ENCODE measurements around the gene EXOSC5. TPM values are rescaled to one million over a fixed set of nuclear protein-coding genes. Genes with fewer than 3 reads are reported as not detected.
"Not testable (repeated sequence)": the region's sequence is repeated elsewhere in the genome, so short reads cannot be mapped to it uniquely, and the experiment has no call there.

EXOSC5 gene
- total RNA-seq, 1 donor from 2014 or later = 15.4 TPM

DNA sequence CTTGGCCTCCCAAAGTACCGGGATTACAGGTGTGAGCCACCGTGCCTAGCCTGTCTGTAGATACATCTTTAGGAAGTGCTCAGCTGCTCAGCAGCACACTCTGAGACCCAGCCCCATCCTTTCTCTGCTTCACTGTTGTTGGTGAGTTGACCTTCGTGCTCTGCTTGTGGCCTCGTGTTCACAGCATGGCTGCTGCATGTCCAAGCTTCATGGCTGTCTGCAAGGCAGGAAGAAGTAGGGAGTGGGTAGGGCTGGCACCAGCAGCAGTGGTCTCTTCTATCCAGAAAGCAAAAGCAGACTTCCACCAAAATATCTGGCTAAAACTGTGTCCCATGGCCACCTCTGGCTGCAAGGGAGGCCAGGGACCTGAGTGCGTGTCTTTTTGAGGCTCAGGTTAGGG lies 15.8 kb upstream of the EXOSC5 start:
- DNase-seq (ENCODE audit: low spot score, unreplicated experiment) = no peak
- Mint-ChIP-seq H3K27me3 (no peaks in the 10 kb centered on the region), H3K4me3 (ENCODE audit: low read depth) (no peak overlapping the region), H3K4me1 (ENCODE audit: low read depth) (peaks cover 12% of the 10 kb centered on the region), H3K36me3 (ENCODE audit: insufficient read depth) (peaks cover 7% of the 10 kb centered on the region), H3K27ac (no peak overlapping the region), H3K9me3 (ENCODE audit: low read depth) (no peaks in the 10 kb centered on the region)
- TF ChIP-seq, protein P1, sequence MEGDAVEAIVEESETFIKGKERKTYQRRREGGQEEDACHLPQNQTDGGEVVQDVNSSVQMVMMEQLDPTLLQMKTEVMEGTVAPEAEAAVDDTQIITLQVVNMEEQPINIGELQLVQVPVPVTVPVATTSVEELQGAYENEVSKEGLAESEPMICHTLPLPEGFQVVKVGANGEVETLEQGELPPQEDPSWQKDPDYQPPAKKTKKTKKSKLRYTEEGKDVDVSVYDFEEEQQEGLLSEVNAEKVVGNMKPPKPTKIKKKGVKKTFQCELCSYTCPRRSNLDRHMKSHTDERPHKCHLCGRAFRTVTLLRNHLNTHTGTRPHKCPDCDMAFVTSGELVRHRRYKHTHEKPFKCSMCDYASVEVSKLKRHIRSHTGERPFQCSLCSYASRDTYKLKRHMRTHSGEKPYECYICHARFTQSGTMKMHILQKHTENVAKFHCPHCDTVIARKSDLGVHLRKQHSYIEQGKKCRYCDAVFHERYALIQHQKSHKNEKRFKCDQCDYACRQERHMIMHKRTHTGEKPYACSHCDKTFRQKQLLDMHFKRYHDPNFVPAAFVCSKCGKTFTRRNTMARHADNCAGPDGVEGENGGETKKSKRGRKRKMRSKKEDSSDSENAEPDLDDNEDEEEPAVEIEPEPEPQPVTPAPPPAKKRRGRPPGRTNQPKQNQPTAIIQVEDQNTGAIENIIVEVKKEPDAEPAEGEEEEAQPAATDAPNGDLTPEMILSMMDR (IDR thresholded peaks at IDR 0.05; ENCODE audit: unreplicated experiment) = no peak

DNA sequence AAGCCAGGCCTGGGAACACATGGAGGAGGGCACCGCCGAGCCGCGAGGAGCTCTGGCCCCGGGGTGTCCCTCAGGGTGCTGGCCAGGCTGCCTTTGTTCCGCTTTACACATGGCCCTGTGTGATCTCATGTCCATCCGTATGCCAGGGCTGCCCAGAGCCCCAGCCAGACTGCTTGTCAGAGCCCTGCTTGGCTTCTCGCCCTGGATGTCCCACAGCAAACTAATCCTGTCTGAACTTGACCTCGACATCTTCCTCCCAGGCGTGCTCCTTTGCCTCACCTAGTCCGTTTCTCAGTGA lies 14.8 kb upstream of the EXOSC5 start:
- no peak overlapping the region for H3K27ac Mint-ChIP-seq
- no peak overlapping the region for H3K4me3 Mint-ChIP-seq (ENCODE audit: low read depth)
- TF ChIP-seq, protein P1 (IDR thresholded peaks at IDR 0.05; ENCODE audit: unreplicated experiment) = no peak
- H3K4me1 Mint-ChIP-seq (ENCODE audit: low read depth) = peaks cover 14% of the 10 kb centered on the region
- H3K36me3 Mint-ChIP-seq (ENCODE audit: insufficient read depth) = peaks cover 6% of the 10 kb centered on the region
- no peaks in the 10 kb centered on the region for H3K27me3 Mint-ChIP-seq
- DNase-seq (ENCODE audit: low spot score, unreplicated experiment) = no peak
- H3K9me3 Mint-ChIP-seq (ENCODE audit: low read depth) = no peaks in the 10 kb centered on the region

DNA sequence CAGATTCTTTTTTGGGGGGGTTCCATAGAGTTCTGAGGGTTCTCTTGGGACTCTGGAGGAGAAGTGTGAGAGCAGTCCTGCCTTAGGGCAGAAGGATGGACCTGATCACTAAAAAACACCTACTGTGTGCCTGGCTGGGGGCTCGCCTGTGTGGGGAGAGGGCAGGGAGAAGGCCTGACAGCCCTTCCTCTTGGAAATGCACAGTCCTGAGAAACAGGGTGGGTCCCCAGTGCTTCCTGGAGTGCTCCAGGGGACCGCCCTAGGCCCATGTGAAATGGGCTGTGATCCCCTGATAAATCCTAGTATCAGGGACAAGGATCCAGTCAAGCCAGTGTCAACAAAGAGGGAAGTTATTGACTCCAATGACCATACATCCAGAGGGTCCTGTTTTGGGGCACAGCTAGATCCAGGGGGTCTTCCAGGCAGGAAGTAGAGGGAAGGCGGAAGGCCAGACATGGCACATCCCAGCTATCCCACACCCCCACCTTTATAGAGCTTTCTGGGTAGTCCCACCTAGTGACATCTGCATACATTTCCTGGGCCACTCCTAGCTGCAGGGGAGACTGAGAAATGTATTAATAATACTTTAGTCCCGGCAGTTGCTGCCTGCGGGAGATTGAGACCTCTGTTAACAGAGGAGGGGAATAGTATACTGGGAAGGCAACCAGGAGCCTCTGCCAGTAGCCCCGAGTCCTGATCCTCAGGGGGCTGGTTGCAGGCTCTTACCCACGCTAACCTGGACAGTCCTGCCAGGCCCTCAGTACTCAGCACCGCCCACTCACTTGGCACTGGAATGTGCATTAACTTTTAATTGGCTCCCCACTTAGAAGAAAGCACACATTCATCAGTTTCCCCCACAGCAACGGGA lies 14.2 kb upstream of the EXOSC5 start:
- Mint-ChIP-seq H3K27ac (no peak overlapping the region), H3K9me3 (ENCODE audit: low read depth) (no peaks in the 10 kb centered on the region), H3K4me3 (ENCODE audit: low read depth) (no peak overlapping the region), H3K36me3 (ENCODE audit: insufficient read depth) (peaks cover 6% of the 10 kb centered on the region), H3K4me1 (ENCODE audit: low read depth) (peaks cover 14% of the 10 kb centered on the region), H3K27me3 (no peaks in the 10 kb centered on the region)
- TF ChIP-seq, protein P1 (IDR thresholded peaks at IDR 0.05; ENCODE audit: unreplicated experiment) = no peak
- DNase-seq (ENCODE audit: low spot score, unreplicated experiment) = no peak

DNA sequence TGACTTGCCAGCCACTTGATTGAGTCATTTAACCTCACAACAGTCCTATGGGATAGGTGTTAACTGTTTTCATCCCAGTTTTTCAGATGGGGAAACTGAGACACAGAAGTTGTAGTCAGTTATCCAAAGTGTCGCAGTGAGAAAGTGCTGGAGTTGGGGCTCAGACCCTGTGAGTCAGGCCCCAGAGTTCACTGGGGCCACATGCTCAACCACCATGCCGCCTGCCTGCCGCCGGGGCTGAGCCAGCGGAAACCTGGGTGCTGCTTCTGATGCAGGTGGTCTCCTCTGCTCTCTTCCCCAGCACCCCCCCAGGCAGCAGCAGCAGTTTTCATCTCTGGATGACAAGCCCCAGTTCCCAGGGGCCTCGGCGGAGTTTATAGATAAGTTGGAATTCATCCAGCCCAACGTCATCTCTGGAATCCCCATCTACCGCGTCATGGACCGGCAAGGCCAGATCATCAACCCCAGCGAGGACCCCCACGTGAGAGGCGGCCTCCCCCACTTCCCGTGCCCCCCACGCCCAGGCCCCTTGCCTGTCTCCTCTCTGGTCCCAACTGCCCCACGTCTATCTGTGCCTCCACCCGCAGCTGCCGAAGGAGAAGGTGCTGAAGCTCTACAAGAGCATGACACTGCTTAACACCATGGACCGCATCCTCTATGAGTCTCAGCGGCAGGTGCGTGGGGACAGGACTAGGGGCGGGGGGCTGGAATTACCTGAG lies 13.3 kb upstream of the EXOSC5 start:
- H3K9me3 Mint-ChIP-seq (ENCODE audit: low read depth) = no peaks in the 10 kb centered on the region
- H3K4me3 Mint-ChIP-seq (ENCODE audit: low read depth) = no peak overlapping the region
- DNase-seq (ENCODE audit: low spot score, unreplicated experiment) = no peak
- H3K27ac Mint-ChIP-seq = peak overlapping the region; percentile 97
- TF ChIP-seq, protein P1 (IDR thresholded peaks at IDR 0.05; ENCODE audit: unreplicated experiment) = no peak
- peaks cover 6% of the 10 kb centered on the region for H3K36me3 Mint-ChIP-seq (ENCODE audit: insufficient read depth)
- peaks cover 14% of the 10 kb centered on the region for H3K4me1 Mint-ChIP-seq (ENCODE audit: low read depth)
- H3K27me3 Mint-ChIP-seq = no peaks in the 10 kb centered on the region

DNA sequence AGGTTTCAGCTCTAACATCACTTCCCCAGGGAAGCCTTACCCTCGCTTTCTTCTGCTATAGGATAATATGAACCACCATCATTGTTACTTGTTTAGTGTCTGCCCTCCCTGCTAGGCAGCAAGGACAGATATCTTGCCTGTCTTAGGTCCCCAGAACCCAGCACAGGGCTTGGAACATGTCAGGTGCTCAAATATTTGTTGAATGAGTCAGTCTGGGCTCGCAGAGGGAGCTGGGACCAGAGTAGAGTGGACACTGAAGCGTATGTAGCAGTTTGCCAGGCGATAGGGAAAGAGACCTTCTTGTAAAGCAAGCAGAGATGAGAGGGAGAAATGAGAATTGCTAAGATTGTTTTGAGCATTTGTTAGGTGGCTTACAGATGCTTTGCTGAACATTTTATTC lies 12.1 kb upstream of the EXOSC5 start:
- peaks cover 5% of the 10 kb centered on the region for H3K36me3 Mint-ChIP-seq (ENCODE audit: insufficient read depth)
- no peak for DNase-seq (ENCODE audit: low spot score, unreplicated experiment)
- H3K27me3 Mint-ChIP-seq = no peaks in the 10 kb centered on the region
- no peaks in the 10 kb centered on the region for H3K9me3 Mint-ChIP-seq (ENCODE audit: low read depth)
- peak overlapping the region; percentile 1 for H3K4me3 Mint-ChIP-seq (ENCODE audit: low read depth)
- TF ChIP-seq, protein P1 (IDR thresholded peaks at IDR 0.05; ENCODE audit: unreplicated experiment) = no peak
- H3K4me1 Mint-ChIP-seq (ENCODE audit: low read depth) = peaks cover 12% of the 10 kb centered on the region
- H3K27ac Mint-ChIP-seq = peak overlapping the region; percentile 99

DNA sequence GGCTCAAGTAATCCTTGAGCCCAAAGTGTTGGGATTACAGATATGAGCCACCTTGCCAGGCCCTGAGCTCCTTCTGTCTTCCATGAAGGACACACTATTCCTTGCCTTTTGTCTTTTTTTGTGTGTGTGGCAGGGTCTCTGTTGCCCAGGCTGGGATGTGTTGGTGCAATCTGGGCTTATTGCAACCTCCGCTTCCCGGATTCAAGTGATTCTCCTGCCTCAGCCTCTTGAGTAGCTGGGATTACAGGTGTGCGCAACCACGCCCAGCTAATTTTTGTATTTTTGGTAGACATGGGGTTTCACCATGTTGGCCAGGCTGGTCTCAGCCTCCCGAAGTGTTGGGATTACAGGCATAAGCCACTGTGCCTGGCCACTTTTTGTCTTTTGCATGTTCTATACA lies 11.7 kb upstream of the EXOSC5 start:
- not testable (repeated sequence) for H3K4me3 Mint-ChIP-seq (ENCODE audit: low read depth); DNase-seq (ENCODE audit: low spot score, unreplicated experiment); H3K27me3 Mint-ChIP-seq; H3K36me3 Mint-ChIP-seq (ENCODE audit: insufficient read depth); H3K9me3 Mint-ChIP-seq (ENCODE audit: low read depth)
- H3K4me1 Mint-ChIP-seq (ENCODE audit: low read depth) = peaks cover 12% of the 10 kb centered on the region
- H3K27ac Mint-ChIP-seq = peak overlapping the region; percentile 99

Measured in progenitor cell of endocrine pancreas (in vitro differentiated cells).